Stomach smooth muscle (tissue), 2 donors: ENCODE results near the gene TMA7B.

Experiments used
- H3K27ac ChIP-seq: one replicate; pipeline ENCODE4 v1.7.0; 2013; ENCODE audit warnings: mild to moderate bottlenecking, low read length, inconsistent platforms
- H3K27me3 ChIP-seq, 2 donors: one replicate each; pipeline ENCODE4 v1.7.0; 2013; ENCODE audit warnings: low read length in 2 of 2; ENCODE audit not compliant: insufficient read depth in 2 of 2, control insufficient read depth in 1 of 2
- H3K36me3 ChIP-seq, 2 donors: one replicate each; pipeline ENCODE4 v1.7.0; 2013; ENCODE audit warnings: low read length in 2 of 2; ENCODE audit not compliant: control insufficient read depth in 2 of 2, insufficient read depth in 2 of 2
- H3K4me1 ChIP-seq: one replicate; pipeline ENCODE4 v1.7.0; 2013; ENCODE audit warnings: low read length; ENCODE audit not compliant: control insufficient read depth, insufficient read depth
- H3K4me3 ChIP-seq, 2 donors: one replicate each; pipeline ENCODE4 v1.7.0; 2013; ENCODE audit warnings: low read length in 2 of 2
- H3K9ac ChIP-seq, 2 donors: one replicate each; pipeline ENCODE4 v1.7.0; 2013; ENCODE audit warnings: low read length in 2 of 2, mild to moderate bottlenecking in 1 of 2
- H3K9me3 ChIP-seq, 2 donors: one replicate each; pipeline ENCODE4 v1.7.0; 2013; ENCODE audit warnings: low read length in 2 of 2; ENCODE audit not compliant: control insufficient read depth in 2 of 2
- donor health status: healthy.
- donor health status: Pancreatic carcinoma.

TMA7B gene

GRCh38 chr22:39959640-39960447 is at the start of gene TMA7B:
Gene TMA7B (plus strand): TSS chr22:39960397. CDS start chr22:39964375, 3,978 bp downstream.
- H3K9me3 ChIP-seq: no peaks in the 10 kb centered on the region
- H3K4me1 ChIP-seq: no peaks in the 10 kb centered on the region
- peaks cover 0 to 12% of the 10 kb centered on the region in 2 donors for H3K27me3 ChIP-seq
- H3K27ac ChIP-seq: no peak within 1 kb of the TSS
- no peaks in the 10 kb centered on the region for H3K36me3 ChIP-seq
- H3K9ac ChIP-seq: no peak within 1 kb of the TSS
- no peak within 1 kb of the TSS for H3K4me3 ChIP-seq

GRCh38 chr22:39910876-39911613 is 49.2 kb upstream of the TMA7B start:
- no peaks in the 10 kb centered on the region for H3K9me3 ChIP-seq
- H3K9ac ChIP-seq: no peak overlapping the region
- H3K27ac ChIP-seq: no peak overlapping the region
- peaks cover 7 to 12% of the 10 kb centered on the region in 2 donors for H3K27me3 ChIP-seq
- H3K4me1 ChIP-seq: no peaks in the 10 kb centered on the region
- no peak overlapping the region for H3K4me3 ChIP-seq
- no peaks in the 10 kb centered on the region for H3K36me3 ChIP-seq

DNA sequence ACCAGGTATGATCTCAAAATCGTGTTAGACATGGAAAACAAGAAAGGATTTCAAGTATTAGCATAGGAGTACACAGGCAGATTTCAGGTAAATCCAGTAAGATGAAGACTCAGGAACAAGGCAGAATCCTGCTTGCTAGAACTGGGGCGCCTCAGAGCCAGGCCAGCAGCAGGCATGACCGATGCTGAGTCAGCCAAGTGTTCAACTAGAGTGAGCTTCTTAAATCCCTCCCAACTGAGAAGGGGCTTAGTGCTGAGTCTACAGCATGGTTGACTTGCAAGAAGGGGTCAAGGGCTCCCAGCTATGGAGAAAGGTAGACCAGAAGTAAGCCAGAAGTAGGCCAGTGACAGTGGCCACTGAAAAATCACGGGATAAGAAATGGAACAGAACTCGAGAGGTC is 46.9 kb upstream of the TMA7B start:
- Histone ChIP-seq H3K9me3 (no peaks in the 10 kb centered on the region), H3K4me1 (no peaks in the 10 kb centered on the region), H3K9ac (no peak overlapping the region), H3K36me3 (no peaks in the 10 kb centered on the region), H3K4me3 (no peak overlapping the region), H3K27me3 (peaks cover 9 to 10% of the 10 kb centered on the region in 2 donors), H3K27ac (no peak overlapping the region)

- H3K27ac ChIP-seq: no peak overlapping the region
- no peaks in the 10 kb centered on the region for H3K4me1 ChIP-seq
Observed at GRCh38 chr22:39913886-39914285, 46.3 kb upstream of the TMA7B start.

DNA sequence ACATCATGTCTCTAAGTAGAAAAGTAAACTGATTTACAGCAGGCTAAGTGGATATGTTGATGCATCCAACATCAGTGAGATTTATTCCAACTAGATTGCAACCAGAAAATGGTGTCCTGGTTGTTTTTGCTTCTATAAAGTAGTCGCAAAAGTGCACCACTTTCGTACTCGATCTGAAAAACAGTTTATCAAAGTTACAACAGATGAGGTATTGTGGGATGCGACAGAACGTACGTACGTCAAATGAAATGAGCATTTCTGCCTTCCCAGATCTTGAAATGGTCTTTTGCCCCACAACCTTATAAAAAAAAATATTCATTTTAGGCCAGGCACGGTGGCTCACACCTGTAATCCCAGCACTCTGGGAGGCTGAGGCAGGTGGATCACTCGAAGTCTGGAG is 45.6 kb upstream of the TMA7B start:
- Histone ChIP-seq H3K4me3 (no peak overlapping the region), H3K9me3 (no peaks in the 10 kb centered on the region), H3K27ac (no peak overlapping the region), H3K36me3 (no peaks in the 10 kb centered on the region), H3K27me3 (peaks cover 9 to 10% of the 10 kb centered on the region in 2 donors), H3K9ac (no peak overlapping the region), H3K4me1 (no peaks in the 10 kb centered on the region)

More at GRCh38 chr22:39913886-39914285, 46.3 kb upstream of the TMA7B start:
- Histone ChIP-seq H3K4me3 (no peak overlapping the region), H3K27me3 (peaks cover 9 to 10% of the 10 kb centered on the region in 2 donors), H3K36me3 (no peaks in the 10 kb centered on the region), H3K9ac (no peak overlapping the region), H3K9me3 (no peaks in the 10 kb centered on the region)

- Histone ChIP-seq H3K4me1 (no peaks in the 10 kb centered on the region), H3K27me3 (peaks cover 7 to 9% of the 10 kb centered on the region in 2 donors), H3K9ac (no peak overlapping the region), H3K27ac (no peak overlapping the region), H3K36me3 (no peaks in the 10 kb centered on the region), H3K4me3 (no peak overlapping the region), H3K9me3 (no peaks in the 10 kb centered on the region)
Observed at GRCh38 chr22:39915295-39915726, 44.9 kb upstream of the TMA7B start.

- no peak overlapping the region for H3K9ac ChIP-seq
- H3K36me3 ChIP-seq: no peaks in the 10 kb centered on the region
- H3K27ac ChIP-seq: no peak overlapping the region
- H3K4me3 ChIP-seq: no peak overlapping the region
- no peaks in the 10 kb centered on the region for H3K4me1 ChIP-seq
- no peaks in the 10 kb centered on the region for H3K9me3 ChIP-seq
- peaks cover 7 to 9% of the 10 kb centered on the region in 2 donors for H3K27me3 ChIP-seq
Observed at GRCh38 chr22:39916496-39916895, 43.7 kb upstream of the TMA7B start.

DNA sequence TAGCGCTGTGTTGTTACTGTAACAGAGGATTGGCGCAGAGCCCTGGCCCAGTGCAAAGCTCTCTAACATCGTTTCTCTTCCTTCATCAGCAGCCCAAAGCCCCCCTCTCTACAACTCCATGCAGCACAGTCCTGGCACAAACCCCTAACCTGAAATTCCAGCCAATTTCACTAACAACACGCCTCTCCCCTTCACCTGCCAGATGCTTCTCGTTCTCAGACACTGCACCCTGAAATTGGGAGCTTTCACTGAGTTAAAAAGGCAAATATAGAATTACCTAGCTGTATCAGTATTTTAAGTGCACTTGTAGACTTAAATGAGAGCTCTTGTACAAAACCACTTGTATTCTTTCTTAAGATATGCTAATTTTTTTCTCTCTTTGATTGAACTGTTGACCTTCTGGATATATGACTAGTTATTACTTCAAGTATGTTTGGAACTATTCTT is 43.0 kb upstream of the TMA7B start:
- Histone ChIP-seq H3K36me3 (no peaks in the 10 kb centered on the region), H3K4me3 (no peak overlapping the region), H3K4me1 (no peaks in the 10 kb centered on the region), H3K9me3 (no peaks in the 10 kb centered on the region), H3K27ac (no peak overlapping the region), H3K9ac (no peak overlapping the region), H3K27me3 (peaks cover 6 to 9% of the 10 kb centered on the region in 2 donors)

DNA sequence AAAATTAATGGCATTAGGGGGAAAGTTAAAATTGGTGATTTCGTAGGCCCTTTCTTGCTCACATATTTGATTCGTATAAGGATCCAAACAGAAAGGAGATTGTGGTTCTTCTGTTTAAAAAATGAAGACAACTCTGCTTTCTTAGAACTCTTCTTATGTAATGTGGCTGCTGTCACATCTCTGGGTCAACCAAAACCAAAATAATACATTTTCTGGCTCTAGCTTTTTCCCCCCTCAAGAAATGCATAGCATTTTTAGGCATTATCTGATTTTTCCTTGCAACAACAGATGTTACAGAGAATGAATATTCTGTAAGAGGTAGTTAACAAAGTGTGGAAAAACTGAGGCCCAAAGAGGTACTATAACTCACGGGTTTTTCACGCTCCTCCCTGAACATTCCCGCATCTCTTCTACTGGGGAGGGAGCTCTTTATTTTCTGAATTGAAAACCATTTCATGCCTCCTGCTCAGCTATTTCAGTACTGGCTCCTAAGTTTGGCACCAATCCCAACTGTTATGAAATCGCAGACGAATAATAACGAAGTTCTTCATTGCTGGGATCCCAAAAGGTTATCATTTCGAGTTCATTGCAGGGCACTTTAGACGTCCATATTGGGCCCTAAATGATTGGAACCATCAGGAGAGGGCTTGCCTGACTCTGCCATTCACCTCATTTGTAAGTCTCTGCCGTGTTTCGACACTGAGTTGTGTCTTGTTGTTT is 42.3 kb upstream of the TMA7B start:
- H3K4me1 ChIP-seq: no peaks in the 10 kb centered on the region
- no peak overlapping the region for H3K27ac ChIP-seq

GRCh38 chr22:39920134-39920743 is 40.0 kb upstream of the TMA7B start:
- Histone ChIP-seq H3K27ac (no peak overlapping the region), H3K4me1 (no peaks in the 10 kb centered on the region)

More for the DNA sequence above, 42.3 kb upstream of the TMA7B start:
- H3K4me3 ChIP-seq: no peak overlapping the region
- no peaks in the 10 kb centered on the region for H3K9me3 ChIP-seq
- no peaks in the 10 kb centered on the region for H3K36me3 ChIP-seq
- peaks cover 2 to 3% of the 10 kb centered on the region in 2 donors for H3K27me3 ChIP-seq
- no peak overlapping the region for H3K9ac ChIP-seq

More at GRCh38 chr22:39920134-39920743, 40.0 kb upstream of the TMA7B start:
- H3K9ac ChIP-seq: no peak overlapping the region
- H3K27me3 ChIP-seq: peaks cover 3 to 5% of the 10 kb centered on the region in 2 donors
- H3K9me3 ChIP-seq: no peaks in the 10 kb centered on the region
- no peak overlapping the region for H3K4me3 ChIP-seq
- no peaks in the 10 kb centered on the region for H3K36me3 ChIP-seq
